ENCODE data around the gene PDLIM7. TPM values are rescaled to one million over a fixed set of nuclear protein-coding genes. Genes with fewer than 3 reads are reported as not detected.

The PDLIM7 gene
- total and polyA plus RNA-seq, 2 experiments from 2014 or later: 94.7 to 128 TPM

GRCh38 chr5:177482359-177482795, 15.0 kb downstream of the PDLIM7 start:
- Histone ChIP-seq H3K79me2 (replicated peaks; ENCODE audit: insufficient read depth) (no peaks in the 10 kb centered on the region), H3K9me2 (ENCODE audit: insufficient read depth) (no peaks in the 10 kb centered on the region), H3K4me2 (no peak overlapping the region), H3K36me3 (ENCODE audit: insufficient read depth) (peaks cover 6% of the 10 kb centered on the region; the same call in 1 of the 2 replicates), H3K27ac (ENCODE audit: low read depth) (no peak overlapping the region), H4K20me1 (replicated peaks; ENCODE audit: insufficient read depth) (no peaks in the 10 kb centered on the region; the same call in 1 of the 2 replicates), H3K27me3 (ENCODE audit: insufficient read depth) (no peaks in the 10 kb centered on the region), H2AFZ (no peak overlapping the region), H3K4me1 (ENCODE audit: insufficient read depth) (no peaks in the 10 kb centered on the region), H3F3A (replicated peaks; ENCODE audit: low read depth) (0 out of 2 replicates have a peak, but pooled peaks cover 8% of the 10 kb centered on the region), H3K4me3 (no peak overlapping the region)
- no peak overlapping the region for H3K4me3 Mint-ChIP-seq
- H3K4me1 Mint-ChIP-seq: peaks cover 10% of the 10 kb centered on the region
- H3K9me3 Mint-ChIP-seq: no peaks in the 10 kb centered on the region
- no peak for DNase-seq (ENCODE audit: low spot score)
- H3K27me3 Mint-ChIP-seq (ENCODE audit: insufficient read depth, low read depth, poor library complexity): peaks cover 22% of the 10 kb centered on the region
- ATAC-seq: no peak
- H3K27ac Mint-ChIP-seq: no peak overlapping the region
- TF ChIP-seq EZH2 (IDR thresholded peaks at IDR 0.05; ENCODE audit: low read depth, unreplicated experiment) (no peak), POLR2AphosphoS5 (IDR thresholded peaks at IDR 0.05; ENCODE audit: low read depth) (no peak), ZNF462 (CRISPR knock-in tag; IDR thresholded peaks at IDR 0.05) (no peak), STAT1 (IDR thresholded peaks at IDR 0.05; ENCODE audit: unreplicated experiment) (no peak), ZNF114 (CRISPR knock-in tag; IDR thresholded peaks at IDR 0.05) (no peak), EZH2phosphoT487 (IDR thresholded peaks at IDR 0.05; ENCODE audit: unreplicated experiment) (no peak), ETS1 (IDR thresholded peaks at IDR 0.05) (no peak), JUNB (IDR thresholded peaks at IDR 0.05; ENCODE audit: unreplicated experiment) (no peak), CREB1 (CRISPR knock-in tag; IDR thresholded peaks at IDR 0.05; ENCODE audit: low read depth) (no peak), ZNF331 (CRISPR knock-in tag; IDR thresholded peaks at IDR 0.05; ENCODE audit: low read depth) (no peak), NANOG (IDR thresholded peaks at IDR 0.05; ENCODE audit: borderline replicate concordance) (no peak)
- TF ChIP-seq, protein P1, sequence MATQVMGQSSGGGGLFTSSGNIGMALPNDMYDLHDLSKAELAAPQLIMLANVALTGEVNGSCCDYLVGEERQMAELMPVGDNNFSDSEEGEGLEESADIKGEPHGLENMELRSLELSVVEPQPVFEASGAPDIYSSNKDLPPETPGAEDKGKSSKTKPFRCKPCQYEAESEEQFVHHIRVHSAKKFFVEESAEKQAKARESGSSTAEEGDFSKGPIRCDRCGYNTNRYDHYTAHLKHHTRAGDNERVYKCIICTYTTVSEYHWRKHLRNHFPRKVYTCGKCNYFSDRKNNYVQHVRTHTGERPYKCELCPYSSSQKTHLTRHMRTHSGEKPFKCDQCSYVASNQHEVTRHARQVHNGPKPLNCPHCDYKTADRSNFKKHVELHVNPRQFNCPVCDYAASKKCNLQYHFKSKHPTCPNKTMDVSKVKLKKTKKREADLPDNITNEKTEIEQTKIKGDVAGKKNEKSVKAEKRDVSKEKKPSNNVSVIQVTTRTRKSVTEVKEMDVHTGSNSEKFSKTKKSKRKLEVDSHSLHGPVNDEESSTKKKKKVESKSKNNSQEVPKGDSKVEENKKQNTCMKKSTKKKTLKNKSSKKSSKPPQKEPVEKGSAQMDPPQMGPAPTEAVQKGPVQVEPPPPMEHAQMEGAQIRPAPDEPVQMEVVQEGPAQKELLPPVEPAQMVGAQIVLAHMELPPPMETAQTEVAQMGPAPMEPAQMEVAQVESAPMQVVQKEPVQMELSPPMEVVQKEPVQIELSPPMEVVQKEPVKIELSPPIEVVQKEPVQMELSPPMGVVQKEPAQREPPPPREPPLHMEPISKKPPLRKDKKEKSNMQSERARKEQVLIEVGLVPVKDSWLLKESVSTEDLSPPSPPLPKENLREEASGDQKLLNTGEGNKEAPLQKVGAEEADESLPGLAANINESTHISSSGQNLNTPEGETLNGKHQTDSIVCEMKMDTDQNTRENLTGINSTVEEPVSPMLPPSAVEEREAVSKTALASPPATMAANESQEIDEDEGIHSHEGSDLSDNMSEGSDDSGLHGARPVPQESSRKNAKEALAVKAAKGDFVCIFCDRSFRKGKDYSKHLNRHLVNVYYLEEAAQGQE (IDR thresholded peaks at IDR 0.05; ENCODE audit: unreplicated experiment): no peak
- TF ChIP-seq, protein P2, sequence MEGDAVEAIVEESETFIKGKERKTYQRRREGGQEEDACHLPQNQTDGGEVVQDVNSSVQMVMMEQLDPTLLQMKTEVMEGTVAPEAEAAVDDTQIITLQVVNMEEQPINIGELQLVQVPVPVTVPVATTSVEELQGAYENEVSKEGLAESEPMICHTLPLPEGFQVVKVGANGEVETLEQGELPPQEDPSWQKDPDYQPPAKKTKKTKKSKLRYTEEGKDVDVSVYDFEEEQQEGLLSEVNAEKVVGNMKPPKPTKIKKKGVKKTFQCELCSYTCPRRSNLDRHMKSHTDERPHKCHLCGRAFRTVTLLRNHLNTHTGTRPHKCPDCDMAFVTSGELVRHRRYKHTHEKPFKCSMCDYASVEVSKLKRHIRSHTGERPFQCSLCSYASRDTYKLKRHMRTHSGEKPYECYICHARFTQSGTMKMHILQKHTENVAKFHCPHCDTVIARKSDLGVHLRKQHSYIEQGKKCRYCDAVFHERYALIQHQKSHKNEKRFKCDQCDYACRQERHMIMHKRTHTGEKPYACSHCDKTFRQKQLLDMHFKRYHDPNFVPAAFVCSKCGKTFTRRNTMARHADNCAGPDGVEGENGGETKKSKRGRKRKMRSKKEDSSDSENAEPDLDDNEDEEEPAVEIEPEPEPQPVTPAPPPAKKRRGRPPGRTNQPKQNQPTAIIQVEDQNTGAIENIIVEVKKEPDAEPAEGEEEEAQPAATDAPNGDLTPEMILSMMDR (conservative IDR thresholded peaks at IDR 0.05; ENCODE audit: low read depth in 2 of 2): no peak
- H3K36me3 Mint-ChIP-seq (ENCODE audit: low read depth): peaks cover 55% of the 10 kb centered on the region
